ENCODE results near the gene KCNE2.
A peak's percentile ranks its signal among the peaks of the same experiment; 100 is the strongest.

KCNE2 gene

DNA sequence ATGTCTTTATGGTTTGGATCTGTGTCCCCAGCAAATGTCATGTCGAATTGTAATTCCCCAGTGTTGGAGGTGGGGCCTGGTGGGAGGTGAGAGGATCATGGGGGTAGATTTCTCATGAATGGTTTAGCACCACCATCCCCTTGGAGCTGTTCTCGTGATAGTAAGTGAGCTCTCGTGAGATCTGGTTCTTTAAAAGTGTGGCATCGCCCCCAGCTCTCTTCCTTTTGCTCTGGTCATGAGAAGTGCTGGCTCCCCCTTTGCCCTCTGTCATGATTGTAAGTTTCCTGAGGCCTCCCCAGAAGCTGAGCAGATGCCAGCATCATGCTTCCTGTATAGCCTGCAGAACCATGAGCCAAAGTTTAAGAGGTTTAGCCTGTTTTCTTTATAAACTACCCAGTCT, 11.2 kb upstream of the KCNE2 start:
- TF ChIP-seq, protein P1, sequence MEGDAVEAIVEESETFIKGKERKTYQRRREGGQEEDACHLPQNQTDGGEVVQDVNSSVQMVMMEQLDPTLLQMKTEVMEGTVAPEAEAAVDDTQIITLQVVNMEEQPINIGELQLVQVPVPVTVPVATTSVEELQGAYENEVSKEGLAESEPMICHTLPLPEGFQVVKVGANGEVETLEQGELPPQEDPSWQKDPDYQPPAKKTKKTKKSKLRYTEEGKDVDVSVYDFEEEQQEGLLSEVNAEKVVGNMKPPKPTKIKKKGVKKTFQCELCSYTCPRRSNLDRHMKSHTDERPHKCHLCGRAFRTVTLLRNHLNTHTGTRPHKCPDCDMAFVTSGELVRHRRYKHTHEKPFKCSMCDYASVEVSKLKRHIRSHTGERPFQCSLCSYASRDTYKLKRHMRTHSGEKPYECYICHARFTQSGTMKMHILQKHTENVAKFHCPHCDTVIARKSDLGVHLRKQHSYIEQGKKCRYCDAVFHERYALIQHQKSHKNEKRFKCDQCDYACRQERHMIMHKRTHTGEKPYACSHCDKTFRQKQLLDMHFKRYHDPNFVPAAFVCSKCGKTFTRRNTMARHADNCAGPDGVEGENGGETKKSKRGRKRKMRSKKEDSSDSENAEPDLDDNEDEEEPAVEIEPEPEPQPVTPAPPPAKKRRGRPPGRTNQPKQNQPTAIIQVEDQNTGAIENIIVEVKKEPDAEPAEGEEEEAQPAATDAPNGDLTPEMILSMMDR (IDR thresholded peaks at IDR 0.05; ENCODE audit: insufficient read depth, missing control alignments) = no peak
- FAIRE-seq (no peak), DNase-seq (ENCODE audit: insufficient read length, low spot score) (no peak)

DNA sequence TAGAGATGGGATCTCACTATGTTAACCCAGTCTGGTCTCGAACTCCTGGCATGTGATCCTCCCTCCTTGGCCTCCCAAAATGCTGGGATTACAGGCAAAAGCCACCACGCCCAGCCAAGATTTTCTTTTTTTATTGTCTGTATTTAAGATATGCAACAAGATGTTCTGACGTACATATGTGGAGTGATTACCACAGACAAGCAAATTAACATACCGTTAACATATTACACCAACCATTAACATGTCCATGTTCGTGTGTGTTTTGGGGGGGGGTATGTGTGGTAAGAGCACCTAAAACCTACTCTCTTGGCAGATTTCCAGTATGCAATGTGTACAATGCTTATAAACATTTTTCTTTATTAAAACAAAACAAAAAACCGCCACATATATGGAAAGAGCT, 10.6 kb upstream of the KCNE2 start:
- FAIRE-seq (no peak), DNase-seq (ENCODE audit: insufficient read length, low spot score) (no peak)
- TF ChIP-seq, protein P1 (IDR thresholded peaks at IDR 0.05; ENCODE audit: insufficient read depth, missing control alignments) = no peak

DNA sequence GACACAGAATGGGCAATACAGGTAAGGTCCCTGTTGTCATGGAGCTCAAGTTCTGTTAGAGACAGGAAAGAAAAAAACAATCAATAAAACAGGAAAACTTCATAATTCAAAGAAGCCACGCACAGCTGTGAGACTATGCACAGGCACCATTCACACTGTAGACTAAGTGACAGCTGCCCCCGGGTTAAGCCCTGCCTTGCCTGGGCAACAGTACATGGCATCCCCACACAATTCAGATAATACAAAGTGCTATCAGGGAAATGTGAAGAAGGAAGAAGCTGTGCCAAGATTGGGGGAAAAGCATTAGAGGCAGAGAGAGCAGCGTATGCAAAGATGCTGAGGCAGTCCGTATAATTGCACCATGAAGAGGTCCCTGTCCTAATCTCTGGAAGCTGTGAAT, 9.0 kb upstream of the KCNE2 start:
- DNase-seq (ENCODE audit: insufficient read length, low spot score) = no peak
- TF ChIP-seq, protein P1 (IDR thresholded peaks at IDR 0.05; ENCODE audit: insufficient read depth, missing control alignments) = no peak
- no peak for FAIRE-seq

DNA sequence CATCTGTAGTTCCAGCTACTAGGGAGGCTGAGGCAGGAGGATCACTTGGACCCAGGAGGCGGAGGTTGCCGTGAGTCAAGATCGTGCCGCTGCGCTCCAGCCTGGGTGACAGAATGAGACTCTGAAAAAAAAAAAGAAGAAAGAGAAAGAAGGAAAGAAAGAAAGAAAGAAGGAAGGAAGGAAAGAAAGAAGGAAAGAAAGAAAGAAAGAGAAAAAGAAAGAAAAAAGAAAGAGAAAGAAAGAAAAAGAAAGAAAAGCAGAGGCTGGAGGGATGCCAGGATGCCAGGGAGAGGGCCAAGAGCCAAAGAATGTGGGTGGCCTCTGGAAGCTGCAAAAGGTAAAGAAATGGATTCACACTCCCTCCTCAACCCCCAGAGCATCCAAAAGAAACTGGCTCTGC, 8.2 kb upstream of the KCNE2 start:
- no peak for DNase-seq (ENCODE audit: insufficient read length, low spot score)
- FAIRE-seq = no peak
- TF ChIP-seq, protein P1 (IDR thresholded peaks at IDR 0.05; ENCODE audit: insufficient read depth, missing control alignments) = no peak

DNA sequence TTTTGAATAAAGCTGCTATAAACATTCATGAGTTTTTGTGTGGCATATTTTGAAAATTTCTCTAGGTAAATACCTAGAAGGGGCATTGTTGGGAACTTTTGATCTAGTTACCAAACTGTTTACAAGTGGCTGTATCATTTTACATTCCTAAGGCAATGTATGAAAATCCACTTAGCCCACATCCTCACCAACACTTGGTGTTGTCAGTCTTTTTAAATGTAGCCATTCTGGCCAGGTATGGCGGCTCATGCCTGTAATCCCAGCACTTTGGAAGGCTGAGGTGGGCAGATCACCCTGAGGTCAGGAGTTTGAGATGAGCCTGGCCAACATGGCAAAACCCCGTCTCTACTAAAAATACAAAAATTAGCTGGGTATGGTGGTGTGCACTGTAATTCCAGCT, 5.9 kb upstream of the KCNE2 start:
- DNase-seq (ENCODE audit: insufficient read length, low spot score) (no peak), FAIRE-seq (no peak)
- TF ChIP-seq, protein P1 (IDR thresholded peaks at IDR 0.05; ENCODE audit: insufficient read depth, missing control alignments) = no peak

DNA sequence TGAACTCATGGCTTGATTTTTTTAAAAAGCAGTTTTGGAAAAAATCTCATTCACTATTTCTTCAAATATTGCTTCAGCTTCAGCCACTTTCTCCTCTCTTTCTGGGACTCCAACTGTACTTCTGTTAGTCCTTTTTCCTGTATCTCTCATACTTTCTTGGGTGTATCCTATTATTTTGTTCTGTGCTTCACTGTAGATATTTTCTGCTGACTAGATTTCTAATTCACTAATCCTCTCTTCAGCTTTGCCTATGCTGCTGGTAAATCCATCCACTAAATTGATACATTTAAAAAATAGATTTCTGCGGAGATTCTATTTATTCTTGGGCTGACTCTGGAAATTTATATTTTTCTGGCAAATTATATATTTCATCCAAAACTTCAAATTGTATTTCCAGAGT, 4.9 kb upstream of the KCNE2 start:
- TF ChIP-seq, protein P1 (IDR thresholded peaks at IDR 0.05; ENCODE audit: insufficient read depth, missing control alignments) = no peak
- FAIRE-seq = no peak
- no peak for DNase-seq (ENCODE audit: insufficient read length, low spot score)

DNA sequence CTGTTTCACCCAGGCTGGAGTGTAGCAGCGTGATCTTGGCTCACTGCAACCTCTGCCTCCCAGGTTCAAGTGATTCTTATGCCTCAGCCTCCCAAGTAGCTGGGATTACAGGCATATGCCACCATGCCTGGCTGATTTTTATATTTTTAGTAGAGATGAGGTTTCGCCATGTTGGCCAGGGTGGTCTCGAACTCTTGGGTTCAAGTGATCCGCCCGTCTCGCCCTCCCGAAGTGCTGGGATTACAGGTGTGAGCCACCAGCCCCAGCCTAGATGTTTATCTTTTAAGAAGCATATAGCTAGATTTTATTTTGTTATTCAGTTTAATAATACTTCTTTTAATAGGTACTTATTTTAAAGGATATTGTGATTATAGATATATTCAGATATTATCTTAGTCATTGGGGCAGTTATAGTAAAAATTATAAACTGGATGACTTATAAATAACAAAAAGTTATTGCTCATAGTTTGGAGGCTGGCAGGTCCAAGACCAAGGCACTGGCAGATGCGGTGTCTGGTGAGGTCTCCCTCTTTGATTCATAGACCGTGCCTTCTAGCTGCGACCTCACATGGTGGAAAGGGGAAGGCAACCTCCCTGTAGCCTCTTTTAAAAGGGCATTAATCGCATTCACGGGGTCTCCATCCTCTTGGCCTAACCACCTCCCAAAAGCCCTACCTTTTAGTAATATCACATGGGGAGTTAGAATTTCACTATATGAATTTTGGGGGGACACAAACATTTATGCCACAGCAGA, 3.1 kb upstream of the KCNE2 start:
- DNase-seq (ENCODE audit: insufficient read length, low spot score) = no peak
- TF ChIP-seq, protein P1 (IDR thresholded peaks at IDR 0.05; ENCODE audit: insufficient read depth, missing control alignments) = peak; percentile 2
- FAIRE-seq = no peak
